Inferior parietal cortex (tissue), 1 donor: ENCODE results near the gene GABBR2.

Experiments used
- DNase-seq: peaks from one replicate; pipeline ENCODE4 v3.0.0-alpha.2; 2016; ENCODE audit errors: extremely low spot score

GABBR2 gene

GRCh38 chr9:98569491-98569890 is 139.2 kb downstream of the GABBR2 start:
- no peak for DNase-seq

GRCh38 chr9:98568909-98569469 is 139.7 kb downstream of the GABBR2 start:
- DNase-seq, result no peak

GRCh38 chr9:98568234-98568908 is 140.4 kb downstream of the GABBR2 start:
- DNase-seq, result no peak

- no peak for DNase-seq
Observed at GRCh38 chr9:98567540-98568233, 141.0 kb downstream of the GABBR2 start.

- no peak for DNase-seq
Observed at GRCh38 chr9:98565152-98566135, 143.3 kb downstream of the GABBR2 start.

- no peak for DNase-seq
Observed at GRCh38 chr9:98564714-98565113, 144.0 kb downstream of the GABBR2 start.

- DNase-seq, result no peak
Observed at GRCh38 chr9:98563988-98564387, 144.7 kb downstream of the GABBR2 start.

GRCh38 chr9:98563212-98563907 is 145.4 kb downstream of the GABBR2 start:
- no peak for DNase-seq

- DNase-seq, result no peak
Observed at GRCh38 chr9:98559561-98559960, 149.2 kb downstream of the GABBR2 start.

GRCh38 chr9:98558575-98558974 is 150.2 kb downstream of the GABBR2 start:
- DNase-seq, result no peak

GRCh38 chr9:98556511-98556910 is 152.2 kb downstream of the GABBR2 start:
- DNase-seq, result no peak

- no peak for DNase-seq
Observed at GRCh38 chr9:98555651-98556465, 152.9 kb downstream of the GABBR2 start.

- DNase-seq, result no peak
Observed at GRCh38 chr9:98554752-98555151, 154.0 kb downstream of the GABBR2 start.

- no peak for DNase-seq
Observed at GRCh38 chr9:98552331-98552730, 156.4 kb downstream of the GABBR2 start.

GRCh38 chr9:98551511-98552286 is 157.0 kb downstream of the GABBR2 start:
- DNase-seq, result no peak

GRCh38 chr9:98550206-98550820 is 158.4 kb downstream of the GABBR2 start:
- no peak for DNase-seq

GRCh38 chr9:98549401-98549800 is 159.3 kb downstream of the GABBR2 start:
- no peak for DNase-seq

GRCh38 chr9:98547606-98548005 is 161.1 kb downstream of the GABBR2 start:
- DNase-seq, result no peak

- no peak for DNase-seq
Observed at GRCh38 chr9:98545021-98545420, 163.7 kb downstream of the GABBR2 start.
